HG02588 (cell line): ENCODE data around the gene FAM186B.
A peak's percentile ranks its signal among the peaks of the same experiment; 100 is the strongest.

Source experiments
- ATAC-seq: cut with Tn5 transposase; IDR thresholded peaks from one replicate; pipeline ENCODE4 v1.9.1; 2021; ENCODE audit warnings: mild to moderate bottlenecking, moderate library complexity; ENCODE audit not compliant: unreplicated experiment

FAM186B gene

GRCh38 chr12:49540229-49541139, 65.0 kb downstream of the FAM186B start:
- ATAC-seq, result no peak

- no peak for ATAC-seq
These were observed 65.8 kb downstream of the FAM186B start for GRCh38 chr12:49539406-49540228.

GRCh38 chr12:49538510-49539403, 66.7 kb downstream of the FAM186B start, which contains the start of gene KCNH3:
TSS of gene KCNH3 (plus strand) at chr12:49539030. CDS start at chr12:49539417, 387 bp downstream.
- peak; percentile 61 for ATAC-seq

GRCh38 chr12:49537752-49538509, 67.5 kb downstream of the FAM186B start:
- no peak for ATAC-seq
